Activated gamma-delta T cell treated with Interleukin-2 at 50 U/mL for 16 hours (primary cell): Measurements from ENCODE around the gene ZNF22.

Source experiments
- DNase-seq: peaks from one replicate; pipeline ENCODE4 v3.0.0-alpha.2; 2020

Gene ZNF22

DNA sequence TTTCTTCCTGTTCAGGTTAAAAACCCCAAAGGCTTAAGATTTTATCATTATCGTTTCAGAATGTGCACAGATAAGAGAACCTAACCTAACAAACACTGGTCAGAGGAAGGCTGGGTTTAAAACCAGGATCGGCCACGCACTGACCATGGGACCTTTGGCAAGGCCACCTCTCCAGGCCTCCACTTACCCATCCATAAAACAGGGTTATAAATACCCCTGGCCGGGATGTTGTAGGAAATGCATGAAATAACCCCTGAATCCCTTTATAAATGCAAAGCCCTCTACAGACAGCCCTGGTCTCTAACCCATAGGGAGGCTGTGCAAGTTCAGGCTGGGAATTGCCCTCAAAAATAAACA lies 22.5 kb upstream of the ZNF22 start:
- no peak for DNase-seq

DNA sequence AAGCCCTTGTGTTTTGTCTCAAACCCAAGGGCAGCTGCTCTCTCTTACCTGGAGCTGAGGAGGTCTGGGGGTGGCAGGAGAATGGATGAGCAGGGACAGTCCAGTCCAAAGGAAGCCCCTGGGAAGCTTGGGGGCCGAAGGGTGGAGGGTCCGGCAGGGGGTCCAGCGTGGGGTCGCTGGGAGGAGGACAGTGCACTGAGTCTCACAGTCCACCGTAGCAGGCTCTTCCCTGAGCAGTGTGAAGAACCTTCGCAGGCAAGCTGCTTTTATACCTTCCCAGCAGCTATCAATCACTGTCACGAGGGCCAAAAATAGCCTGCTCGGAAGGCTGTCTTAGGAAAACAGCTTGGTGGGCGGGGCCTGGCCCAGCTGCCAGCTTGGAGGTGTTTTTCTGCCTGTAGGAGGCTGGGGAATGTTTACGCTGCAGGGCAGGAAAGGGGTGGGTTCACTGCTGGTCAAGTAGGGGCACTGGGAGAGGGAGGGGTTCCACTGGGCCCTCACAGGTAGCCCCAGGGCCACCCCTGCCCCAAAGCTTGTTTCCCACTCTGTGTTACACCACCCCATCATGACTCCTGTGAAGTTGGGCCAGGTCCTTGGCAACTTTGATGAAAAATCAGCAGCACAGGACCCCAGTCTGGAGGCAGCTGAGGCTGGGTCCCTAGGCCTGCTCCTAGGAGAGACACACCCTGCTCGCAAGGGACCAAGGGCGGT lies 22.0 kb upstream of the ZNF22 start, which contains the start of gene DEPP1:
Gene DEPP1, minus strand, starts transcription at position 240 of the 711 bp plus-strand sequence. CDS start 779 bp downstream, outside the sequence.
- no peak for DNase-seq

DNA sequence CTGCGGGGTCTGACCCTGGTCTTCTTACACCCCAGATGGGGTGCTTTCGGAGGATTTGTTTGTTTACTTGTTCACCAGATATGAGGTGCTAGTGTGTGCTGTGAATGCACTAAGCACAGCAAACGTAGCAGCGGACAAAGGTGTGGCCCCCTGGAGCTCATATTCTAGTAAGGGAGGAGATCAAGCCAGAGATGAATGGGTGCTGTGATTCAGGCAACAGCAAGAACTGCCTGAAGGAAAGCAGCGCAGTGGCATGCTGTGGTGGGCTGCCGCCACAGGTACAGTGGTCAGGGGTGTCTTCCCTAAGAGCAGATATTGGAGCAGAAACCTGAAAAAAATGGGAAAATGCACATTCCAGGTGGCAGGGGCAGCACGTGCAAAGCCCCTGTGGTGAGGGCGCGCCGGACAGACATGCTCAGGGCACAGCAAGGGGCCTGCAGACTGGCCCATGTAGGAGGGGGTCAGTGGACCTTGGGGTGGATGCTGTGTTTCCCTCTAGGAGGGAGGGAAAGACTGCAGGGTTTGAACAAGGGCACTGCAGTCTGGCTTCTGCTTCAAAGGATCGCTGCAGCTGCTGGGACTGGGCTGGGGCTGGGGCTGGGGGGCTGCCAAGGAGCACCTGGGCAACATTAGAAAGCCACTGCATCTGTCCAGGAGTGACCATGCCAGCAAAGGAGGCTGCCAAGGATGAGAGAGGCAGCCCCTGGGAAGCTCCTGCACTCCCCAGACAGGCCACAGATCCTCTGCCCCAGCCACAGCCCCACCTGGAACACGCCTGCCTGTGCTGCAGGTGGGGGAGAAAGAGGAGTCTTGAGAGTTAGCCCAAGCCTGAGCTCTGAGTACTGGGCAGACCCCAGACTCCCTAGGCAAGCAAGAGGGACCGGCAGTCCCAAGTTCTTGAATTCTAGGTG lies 21.2 kb upstream of the ZNF22 start:
- no peak for DNase-seq

DNA sequence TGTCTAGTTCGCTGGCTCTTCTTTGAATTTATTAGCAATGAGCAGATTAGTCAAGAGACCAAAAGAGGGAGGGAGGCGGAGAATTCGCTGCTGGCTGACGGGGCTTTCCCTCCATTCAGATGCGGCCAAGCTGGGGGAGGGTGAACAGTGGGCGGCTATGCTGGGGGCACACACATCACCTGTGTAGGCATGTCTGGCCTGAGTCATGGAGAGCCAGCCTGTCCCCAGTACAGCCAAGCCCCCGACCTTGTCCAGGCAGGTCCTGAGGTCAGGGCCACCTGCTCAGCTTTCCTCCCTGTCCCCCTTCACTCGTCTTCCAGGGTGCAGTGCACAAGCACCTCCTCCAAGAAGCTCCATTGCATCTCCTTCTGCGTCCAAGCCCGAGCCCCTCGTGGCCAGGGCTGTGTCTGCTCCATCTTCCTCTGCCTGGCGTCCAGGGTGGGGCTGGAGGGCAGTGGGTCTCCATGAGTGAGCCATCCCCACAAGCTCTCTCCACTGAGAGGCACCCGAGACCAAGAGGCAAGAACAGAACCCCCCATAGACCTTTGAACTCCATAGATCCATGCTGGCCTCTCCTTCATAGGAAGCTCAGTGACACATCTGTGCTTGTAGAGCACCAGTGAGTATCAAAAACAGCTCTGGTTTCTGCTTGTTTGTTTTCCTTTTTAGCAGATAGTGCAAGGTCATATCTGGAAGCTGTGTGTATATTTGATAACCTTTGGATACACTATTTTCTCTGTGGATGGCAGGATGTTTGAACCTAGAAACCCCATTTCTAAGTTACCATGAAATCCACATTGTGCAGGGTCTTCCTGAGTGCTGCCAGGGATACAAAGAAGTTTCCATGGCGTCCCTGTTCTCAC lies 20.2 kb upstream of the ZNF22 start:
- DNase-seq: no peak

DNA sequence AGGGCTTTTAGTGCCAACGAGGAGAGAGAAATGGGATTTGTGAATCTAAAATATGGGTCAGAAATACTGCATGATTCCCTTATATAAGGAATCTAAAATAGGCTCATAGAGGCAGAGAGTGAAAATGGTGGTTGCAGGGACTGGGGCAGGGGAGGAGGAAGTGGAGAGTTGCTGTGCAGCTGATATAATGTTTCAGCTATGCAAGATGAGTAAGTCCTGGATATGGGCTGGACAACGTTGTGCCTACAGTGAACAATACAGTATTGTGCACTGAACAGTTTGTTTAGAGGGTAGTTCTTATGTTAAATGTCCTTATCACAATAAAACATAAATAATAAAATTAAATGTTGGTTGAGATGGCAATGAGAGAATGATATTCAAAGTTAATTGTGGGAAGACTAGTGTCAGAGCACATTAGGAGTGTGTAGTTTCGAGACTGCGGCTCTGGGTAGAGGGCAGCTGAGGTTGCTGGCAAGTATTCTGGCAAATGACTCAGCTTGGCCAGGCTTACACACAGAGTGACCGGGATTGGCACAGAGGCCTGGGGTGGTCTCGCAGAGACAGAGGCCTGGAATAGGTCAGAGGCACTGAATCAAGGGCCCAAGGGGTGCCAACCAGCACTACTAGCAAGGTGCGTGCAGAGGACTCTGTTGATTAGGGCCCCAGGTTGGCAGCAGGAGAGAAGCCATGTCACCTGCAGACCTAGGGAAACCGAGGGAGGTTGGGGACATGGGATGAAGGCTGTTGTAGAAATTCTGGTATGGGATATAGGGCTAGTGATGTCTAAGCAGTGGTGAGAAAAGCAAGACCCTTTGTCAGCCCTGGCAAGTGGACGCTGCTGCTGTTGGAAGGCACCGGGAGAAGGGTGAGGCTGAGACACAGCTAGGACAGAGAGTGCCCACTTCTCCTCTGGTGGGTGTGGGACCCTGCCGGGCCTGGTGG lies 19.3 kb upstream of the ZNF22 start:
- DNase-seq: no peak

DNA sequence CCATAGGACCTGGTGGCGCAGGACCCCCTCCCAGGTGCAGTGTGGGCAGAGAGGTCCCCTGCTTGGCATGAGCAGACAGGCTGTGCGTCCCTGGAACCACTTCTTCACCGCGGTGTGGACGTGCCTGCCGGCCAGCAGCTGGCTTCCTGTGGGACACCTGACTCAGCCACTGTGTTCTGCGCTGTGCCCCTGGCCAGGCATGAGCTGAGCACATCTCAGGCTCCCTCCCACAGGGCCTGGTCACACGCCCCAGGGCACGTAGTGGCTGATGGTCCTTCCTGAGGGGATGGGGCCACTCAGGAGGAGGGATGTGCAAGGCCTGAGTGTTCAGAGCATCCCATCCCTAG lies 18.6 kb upstream of the ZNF22 start:
- no peak for DNase-seq

DNA sequence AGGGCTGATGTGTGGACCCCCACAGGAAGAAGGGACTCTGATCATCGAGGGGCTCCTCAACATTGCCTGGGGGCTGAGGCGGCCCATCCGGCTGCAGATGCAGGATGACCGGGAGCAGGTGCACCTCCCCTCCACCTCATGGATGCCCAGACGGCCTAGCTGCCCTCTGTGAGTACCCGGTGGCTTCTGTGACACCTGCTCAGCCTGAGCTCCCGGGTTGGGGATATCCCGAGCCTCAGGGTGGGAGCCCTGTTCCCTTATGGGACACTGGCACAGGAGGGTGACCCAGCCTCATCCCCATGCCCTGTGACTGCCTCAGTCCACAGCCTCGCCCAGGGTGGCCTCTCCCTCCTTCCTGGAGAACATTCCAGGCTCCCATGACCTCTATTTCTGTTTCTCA lies 18.2 kb upstream of the ZNF22 start:
- no peak for DNase-seq

DNA sequence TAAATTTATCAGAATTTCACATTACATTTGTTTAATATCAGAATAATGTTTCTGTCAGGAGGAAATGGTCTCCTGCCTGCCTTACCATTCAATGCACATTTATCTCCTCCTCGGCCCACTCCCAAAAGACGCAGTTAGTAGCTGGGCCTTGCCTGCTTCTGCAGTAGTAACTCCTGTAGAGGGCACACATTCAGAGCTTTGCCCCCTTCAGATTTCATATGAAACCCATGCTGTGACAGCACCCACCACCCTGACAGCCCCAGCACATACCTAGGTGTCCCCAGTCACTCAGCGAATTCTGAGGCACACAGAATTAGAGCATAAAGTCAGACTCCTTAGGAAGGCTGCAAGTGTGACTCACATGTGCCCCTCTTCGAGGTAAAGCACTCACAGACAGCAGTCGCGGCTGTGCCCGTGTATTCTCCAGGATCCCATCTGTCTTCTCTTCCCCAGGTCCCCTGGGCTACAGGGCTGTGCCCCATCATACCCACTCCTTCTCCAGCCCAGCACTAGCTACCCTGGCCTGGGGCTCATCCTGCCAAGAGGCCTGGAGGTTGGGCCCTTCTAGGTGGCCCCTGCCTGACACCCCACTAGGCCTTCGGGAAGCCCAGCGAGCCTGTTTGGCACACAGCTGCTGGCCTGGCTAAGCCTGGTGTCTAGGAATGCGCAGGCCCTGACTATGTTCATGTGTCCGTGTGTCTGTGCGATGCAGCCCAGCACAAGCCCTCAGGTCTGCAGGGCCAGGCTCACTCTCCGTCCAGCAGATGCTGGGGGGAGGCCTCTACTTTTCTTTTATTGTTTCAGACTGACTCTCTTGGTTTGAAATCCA lies 17.4 kb upstream of the ZNF22 start:
- no peak for DNase-seq

DNA sequence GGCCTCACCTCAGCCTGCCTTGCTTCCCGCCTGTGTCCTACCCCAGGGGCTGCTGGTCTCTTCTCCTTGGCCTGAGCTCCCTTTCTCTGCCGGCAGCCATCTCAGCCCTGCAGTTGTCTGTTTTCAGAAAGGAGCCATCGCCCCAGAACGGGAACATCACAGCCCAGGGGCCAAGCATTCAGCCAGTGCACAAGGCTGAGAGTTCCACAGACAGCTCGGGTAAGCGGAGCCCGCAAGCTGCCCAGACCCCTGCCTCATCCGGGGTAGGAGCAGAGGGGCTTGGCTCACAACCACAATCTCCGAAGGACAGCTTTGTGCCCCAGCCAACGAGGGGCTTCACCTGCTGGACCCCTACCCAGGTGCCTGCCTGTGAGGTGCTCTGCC lies 16.8 kb upstream of the ZNF22 start:
- no peak for DNase-seq

DNA sequence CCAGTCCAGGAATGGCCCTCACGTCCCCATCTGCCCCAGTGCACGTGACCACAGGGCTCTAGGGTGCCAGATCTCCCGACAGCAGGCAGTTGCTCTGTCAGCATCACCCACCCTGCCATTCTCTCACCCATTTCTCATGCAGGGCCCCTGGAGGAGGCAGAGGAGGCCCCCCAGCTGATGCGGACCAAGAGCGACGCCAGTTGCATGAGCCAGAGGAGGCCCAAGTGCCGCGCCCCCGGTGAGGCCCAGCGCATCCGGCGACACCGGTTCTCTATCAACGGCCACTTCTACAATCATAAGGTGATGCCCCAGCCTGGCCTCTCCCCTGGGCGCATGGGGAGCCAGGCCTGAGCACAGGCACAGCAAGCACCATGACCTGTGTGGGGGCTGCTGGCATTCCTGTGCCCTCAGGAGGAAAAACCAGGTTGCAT lies 16.0 kb upstream of the ZNF22 start:
- no peak for DNase-seq

DNA sequence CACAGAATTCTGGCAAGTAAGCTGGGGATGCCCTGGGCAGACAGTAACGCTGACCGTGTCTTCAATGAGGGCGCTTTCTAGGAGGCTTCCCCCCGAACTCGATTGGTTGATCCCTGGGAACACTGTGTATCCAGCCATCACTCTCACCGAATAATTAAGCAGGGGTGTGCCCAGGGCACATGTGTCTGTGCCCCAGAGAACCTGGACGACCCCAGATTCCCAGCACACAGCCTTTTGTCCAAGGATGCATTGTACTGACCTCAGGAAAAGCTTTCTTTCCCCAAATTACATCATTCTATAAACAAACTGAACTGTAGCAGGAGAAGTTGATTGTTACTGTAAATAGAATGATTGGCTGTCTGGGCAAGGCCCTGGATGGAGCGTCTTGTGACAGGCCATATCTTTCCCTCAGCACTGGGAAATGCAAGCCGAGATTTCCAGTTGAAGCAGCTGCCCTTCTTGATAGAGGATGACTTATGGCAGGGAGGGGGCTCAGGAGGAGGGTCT lies 15.5 kb upstream of the ZNF22 start:
- DNase-seq: no peak

DNA sequence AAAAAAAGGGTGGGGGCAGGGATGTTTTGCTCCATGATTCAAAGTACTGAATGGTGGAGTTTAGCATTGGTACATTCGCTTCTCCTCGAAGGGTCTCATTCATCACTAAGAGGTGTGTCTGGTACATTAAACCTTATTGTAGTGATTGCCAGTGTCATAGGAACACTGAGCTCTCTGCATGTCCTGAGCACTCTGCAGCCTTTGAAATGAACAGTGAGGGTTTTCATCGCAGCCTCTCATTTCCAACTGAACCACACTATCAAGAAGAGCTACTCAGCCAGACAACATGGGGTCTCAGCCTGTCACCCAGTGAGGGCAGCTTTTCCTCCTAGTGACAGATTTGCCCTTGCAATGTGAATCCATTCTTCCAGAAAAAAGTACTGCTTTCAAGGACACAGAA lies 14.5 kb upstream of the ZNF22 start:
- DNase-seq: no peak

DNA sequence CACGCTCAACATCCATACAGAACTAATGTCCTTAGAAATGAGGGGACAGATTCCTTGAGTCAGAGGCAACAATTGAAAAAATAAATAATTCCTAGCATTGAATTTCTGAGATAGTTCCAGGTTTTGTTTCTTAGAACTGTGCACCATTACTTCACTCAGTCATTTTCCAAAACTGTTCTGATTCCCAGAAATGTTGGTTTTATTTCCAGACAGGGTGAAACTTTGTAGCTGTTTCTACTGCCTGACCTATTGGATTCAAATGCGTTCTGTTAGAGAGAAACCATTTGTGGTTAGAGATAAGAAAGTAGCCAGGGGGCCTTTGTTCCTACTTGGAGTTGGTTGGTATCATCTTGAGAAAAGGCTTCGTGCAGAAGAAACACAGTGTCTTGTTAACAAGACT lies 14.1 kb upstream of the ZNF22 start:
- no peak for DNase-seq

DNA sequence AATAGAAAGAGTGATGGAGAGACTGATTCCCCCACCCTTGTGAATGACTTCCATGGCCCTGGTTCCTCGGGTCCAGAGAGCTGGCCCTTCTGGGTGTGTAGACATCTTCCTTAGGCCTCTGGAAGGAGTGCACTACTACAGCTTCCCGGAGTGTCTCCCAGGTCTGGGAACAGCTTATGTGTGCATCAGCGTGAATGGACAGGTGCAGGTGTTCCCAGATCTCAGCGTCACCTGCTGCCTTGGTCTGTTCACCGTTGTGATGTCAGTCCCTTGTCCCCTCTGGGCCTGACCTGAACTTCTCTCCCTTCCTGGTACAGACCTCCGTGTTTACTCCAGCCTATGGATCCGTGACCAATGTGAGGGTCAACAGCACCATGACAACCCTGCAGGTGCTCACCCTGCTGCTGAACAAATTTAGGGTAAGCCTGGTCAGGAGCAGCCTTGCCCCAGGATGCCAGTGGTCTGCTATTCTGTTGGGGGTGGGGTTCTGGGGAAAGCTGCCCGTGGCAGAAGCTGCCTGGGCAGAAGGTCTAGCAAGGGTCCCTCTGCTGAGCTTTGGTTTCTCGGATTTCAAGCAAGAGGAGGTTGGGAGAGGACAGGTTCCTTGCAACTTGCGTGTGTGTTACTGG lies 11.7 kb upstream of the ZNF22 start:
- no peak for DNase-seq

DNA sequence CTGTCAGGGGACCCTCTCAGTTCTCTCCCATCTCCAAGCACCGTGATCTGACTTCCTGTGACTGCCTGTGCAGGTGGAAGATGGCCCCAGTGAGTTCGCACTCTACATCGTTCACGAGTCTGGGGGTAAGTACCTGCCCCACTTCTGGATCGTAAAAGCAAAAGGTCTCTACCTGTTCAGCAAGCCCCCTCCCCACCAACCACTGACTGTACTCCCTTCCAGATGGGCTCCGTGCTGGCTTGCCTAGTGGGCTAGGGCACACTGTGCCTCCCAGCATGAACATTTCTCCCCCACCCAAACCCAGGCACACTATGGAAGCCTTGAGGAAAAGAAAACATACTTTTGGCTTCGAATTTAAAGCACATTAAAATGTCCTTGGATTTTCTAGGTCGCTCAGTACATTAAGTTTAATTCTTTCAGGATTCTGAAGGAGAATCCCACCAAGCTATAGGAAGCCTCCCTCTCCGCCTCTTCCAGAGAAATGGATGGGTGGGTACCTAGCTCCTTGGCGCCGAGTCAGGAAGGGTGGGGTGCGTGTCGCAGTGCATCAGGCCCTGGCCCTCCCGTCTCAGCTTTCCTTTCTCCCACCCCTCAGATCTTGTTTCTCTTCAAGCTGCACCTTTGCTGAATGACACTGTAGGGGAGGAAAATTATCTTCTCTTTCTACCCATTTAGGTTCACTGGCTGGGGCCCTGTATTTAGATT lies 11.0 kb upstream of the ZNF22 start:
- DNase-seq: no peak

DNA sequence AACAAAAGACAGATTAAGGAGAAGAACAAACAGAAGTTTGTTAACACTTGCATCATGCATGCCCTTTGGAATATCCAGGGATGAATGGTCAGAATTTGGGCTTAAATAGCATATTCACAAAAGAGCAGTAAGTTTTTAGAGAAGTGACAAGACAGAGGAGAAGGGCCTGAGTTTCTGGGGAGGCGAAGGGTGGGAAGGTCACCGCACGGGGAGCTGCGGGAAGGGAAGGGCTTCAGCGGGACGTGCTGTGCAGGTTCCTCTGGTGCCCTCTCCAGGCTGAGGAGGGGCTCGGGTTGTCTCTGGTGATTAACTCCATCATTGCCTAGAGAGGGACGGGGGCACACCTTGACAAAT lies 10.4 kb upstream of the ZNF22 start:
- DNase-seq: no peak

DNA sequence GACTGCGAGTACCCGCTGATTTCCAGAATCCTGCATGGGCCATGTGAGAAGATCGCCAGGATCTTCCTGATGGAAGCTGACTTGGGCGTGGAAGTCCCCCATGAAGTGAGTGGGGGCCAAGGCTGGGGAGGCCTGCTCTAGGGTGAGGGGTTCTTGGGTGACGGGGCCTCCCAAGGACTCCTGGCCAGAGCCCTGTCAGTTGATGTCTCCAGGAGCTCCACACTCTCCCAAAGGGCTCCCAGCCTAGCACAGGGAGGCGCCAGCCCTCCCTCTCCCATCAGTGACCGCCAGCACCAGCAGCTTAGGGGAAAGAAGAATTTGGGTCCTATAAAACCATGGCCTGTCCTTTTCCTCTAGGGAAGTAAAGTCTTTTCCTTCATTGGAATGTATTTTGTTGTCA lies 9.8 kb upstream of the ZNF22 start:
- DNase-seq: no peak

DNA sequence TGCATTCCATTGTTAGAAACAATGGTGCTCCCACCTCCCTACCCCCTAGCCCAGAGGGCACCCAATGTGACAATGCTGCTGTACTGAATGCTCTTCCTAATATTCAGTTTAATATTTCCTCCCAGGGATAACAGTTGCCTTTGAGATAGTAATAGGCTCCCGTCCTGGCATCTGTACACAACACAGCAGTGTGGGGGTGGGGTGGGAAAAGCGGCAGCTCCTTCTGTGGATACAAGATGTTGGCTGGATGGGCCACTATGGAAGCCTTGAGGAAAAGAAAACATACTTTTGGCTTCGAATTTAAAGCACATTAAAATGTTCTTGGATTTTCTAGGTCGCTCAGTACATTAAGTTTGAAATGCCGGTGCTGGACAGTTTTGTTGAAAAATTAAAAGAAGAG lies 9.2 kb upstream of the ZNF22 start:
- no peak for DNase-seq

DNA sequence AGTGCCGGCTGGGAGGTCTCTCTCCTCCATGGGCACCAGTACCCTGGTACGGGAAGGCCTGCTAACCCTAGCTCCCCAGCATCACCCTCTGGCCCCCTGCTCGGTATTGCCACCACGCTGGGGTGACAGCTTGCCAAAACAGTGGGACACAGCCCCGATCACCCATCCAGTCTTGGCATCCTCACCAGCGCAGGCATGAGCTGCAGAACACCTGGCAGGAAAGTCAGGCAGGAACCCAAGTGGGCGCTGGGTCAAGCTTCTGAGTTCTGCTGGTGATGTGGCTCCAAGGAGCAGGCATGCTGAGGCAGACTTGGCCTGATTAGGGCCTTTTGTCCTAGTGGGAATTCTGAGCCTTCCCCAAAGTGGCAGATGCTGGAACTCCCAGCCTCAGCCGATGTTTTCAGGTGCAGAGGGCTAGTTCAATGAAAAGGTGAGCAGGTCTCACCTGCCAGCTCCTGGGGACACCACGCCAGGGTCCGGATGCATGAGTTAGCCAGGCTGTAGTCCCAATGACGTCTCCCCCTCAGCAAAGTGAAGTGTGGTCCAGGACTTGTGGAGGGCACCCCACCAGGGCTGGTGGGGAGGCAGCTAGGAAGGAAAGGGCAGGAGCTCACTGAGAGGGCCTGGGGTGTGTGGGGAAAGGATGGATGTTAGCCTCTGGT lies 8.5 kb upstream of the ZNF22 start:
- DNase-seq: no peak
